HEK293T (cell line): ENCODE data around the gene IGSF23.

ENCODE experiments used
- ARNT ChIP-seq: fragments of 450-650 bp; IDR thresholded peaks from 2 replicates; pipeline ENCODE4 v1.6.1; 2017; ENCODE audit warnings: mild to moderate bottlenecking
- BHLHE40 ChIP-seq: fragments of 450-650 bp; IDR thresholded peaks from 2 replicates; pipeline ENCODE4 v1.6.1; 2016; ENCODE audit warnings: mild to moderate bottlenecking, moderate library complexity, borderline replicate concordance
- CTBP1 ChIP-seq: fragments of 450-650 bp; IDR thresholded peaks from 2 replicates; pipeline ENCODE4 v1.6.1; 2016; ENCODE audit warnings: borderline replicate concordance
- FOXA1 ChIP-seq: fragments of 450-650 bp; IDR thresholded peaks from 2 replicates; pipeline ENCODE4 v1.6.1; 2016; ENCODE audit warnings: mild to moderate bottlenecking
- FOXK2 ChIP-seq: fragments of 450-650 bp; IDR thresholded peaks from 2 replicates; pipeline ENCODE4 v1.6.1; 2016; ENCODE audit warnings: mild to moderate bottlenecking
- FOXM1 ChIP-seq: fragments of 450-650 bp; IDR thresholded peaks from 2 replicates; pipeline ENCODE4 v1.6.1; 2017; ENCODE audit warnings: mild to moderate bottlenecking, borderline replicate concordance
- HDGF ChIP-seq: fragments of 450-650 bp; IDR thresholded peaks from 2 replicates; pipeline ENCODE4 v1.6.1; 2017; ENCODE audit warnings: antibody characterized with exemption, borderline replicate concordance
- L3MBTL2 ChIP-seq: fragments of 450-650 bp; conservative IDR thresholded peaks from 2 replicates; pipeline ENCODE4 v1.6.1; 2016; ENCODE audit warnings: mild to moderate bottlenecking
- NFRKB ChIP-seq: fragments of 450-650 bp; IDR thresholded peaks from 2 replicates; pipeline ENCODE4 v1.6.1; 2016; ENCODE audit warnings: mild to moderate bottlenecking, moderate library complexity
- SP1 ChIP-seq: fragments of 450-650 bp; IDR thresholded peaks from 2 replicates; pipeline ENCODE4 v1.6.1; 2017
- TARDBP ChIP-seq: fragments of 450-650 bp; IDR thresholded peaks from 2 replicates; pipeline ENCODE4 v1.6.1; 2016

GRCh38 chr19:44663996-44664395 is 50.6 kb downstream of the IGSF23 start:
- TF ChIP-seq FOXK2: no peak
- TF ChIP-seq CTBP1: no peak
- no peak for TF ChIP-seq BHLHE40
- no peak for TF ChIP-seq FOXM1
- TF ChIP-seq FOXA1: no peak
- TF ChIP-seq SP1: no peak
- TF ChIP-seq NFRKB: no peak
- TF ChIP-seq ARNT: no peak
- no peak for TF ChIP-seq TARDBP
- no peak for TF ChIP-seq HDGF
- TF ChIP-seq L3MBTL2: no peak
